Uterus (tissue), 4 donors: ENCODE results near the gene SPDYE11. TPM values are rescaled to one million over a fixed set of nuclear protein-coding genes. Genes with fewer than 3 reads are reported as not detected.
"Not testable (repeated sequence)": the region's sequence is repeated elsewhere in the genome, so short reads cannot be mapped to it uniquely, and the experiment has no call there.

Experiments used
- DNase-seq, 2 donors: peaks; one replicate each; pipeline ENCODE4 v3.0.0-alpha.2; 2019 to 2020
- H3K27ac ChIP-seq, 2 donors: fragments of 200-600 bp; sonication (generic); 1 replicate in 1 of 2; 2 replicates in 1 of 2; pipeline ENCODE4 v1.5.1; 2016 to 2018
- H3K27me3 ChIP-seq, 2 donors: fragments of 200-600 bp; sonication (generic); one replicate each; pipeline ENCODE4 v1.5.1; 2018 to 2019; ENCODE audit warnings: control low read depth in 1 of 2
- H3K36me3 ChIP-seq, 2 donors: fragments of 200-600 bp; sonication (generic); one replicate each; pipeline ENCODE4 v1.5.1; 2019; ENCODE audit warnings: control low read depth in 1 of 2
- H3K4me1 ChIP-seq, 2 donors: fragments of 200-600 bp; sonication (generic); one replicate each; pipeline ENCODE4 v1.5.1; 2018 to 2019; ENCODE audit warnings: control low read depth in 1 of 2
- H3K4me3 ChIP-seq, 2 donors: fragments of 200-600 bp; sonication (generic); 1 replicate in 1 of 2; 2 replicates in 1 of 2; pipeline ENCODE4 v1.5.1; 2018 to 2019; ENCODE audit warnings: mild to moderate bottlenecking in 1 of 2
- H3K9me3 ChIP-seq, 2 donors: fragments of 200-600 bp; sonication (generic); one replicate each; pipeline ENCODE4 v1.5.1; 2019; ENCODE audit warnings: control low read depth in 1 of 2
- POLR2A ChIP-seq, 2 donors: fragments of 450-650 bp; IDR thresholded peaks; one replicate each; pipeline ENCODE4 v1.6.1; 2016; ENCODE audit warnings: antibody characterized with exemption in 2 of 2, mild to moderate bottlenecking in 1 of 2, moderate library complexity in 1 of 2
- intact Hi-C: fragments of 100-400 bp; cut with DNase I; formaldehyde crosslinking; loops from one replicate; pipeline ENCODE4 v1.15.1; 2023; ENCODE audit warnings: low total_unique reads
- small RNA-seq: library from RNA; depleted of rRNA; stranded (forward); fragments of <200 nt; gene quantifications from one replicate; pipeline ENCODE3, GENCODE V24; 2016
- total RNA-seq, 4 donors: library from RNA; depleted of rRNA in 3 of 4; stranded (reverse); fragments of >200 nt in 3 of 4; gene quantifications; one replicate each; pipeline versions ENCODE4 v1.1.0 to v1.2.4, GENCODE V29; 2014 to 2023
- donor health status: DM: yes; HTN: yes; CAD: no.

SPDYE11 gene, protein sequence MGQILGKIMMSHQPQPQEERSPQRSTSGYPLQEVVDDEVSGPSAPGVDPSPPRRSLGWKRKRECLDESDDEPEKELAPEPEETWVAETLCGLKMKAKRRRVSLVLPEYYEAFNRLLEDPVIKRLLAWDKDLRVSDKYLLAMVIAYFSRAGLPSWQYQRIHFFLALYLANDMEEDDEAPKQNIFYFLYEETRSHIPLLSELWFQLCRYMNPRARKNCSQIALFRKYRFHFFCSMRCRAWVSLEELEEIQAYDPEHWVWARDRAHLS
- under 1 TPM in 1 of 4 donors, not detected in 3; 0.14 TPM for total RNA-seq

- H3K36me3 ChIP-seq, H3K4me1 ChIP-seq, H3K27ac ChIP-seq, intact Hi-C loops, H3K9me3 ChIP-seq, H3K4me3 ChIP-seq, DNase-seq, H3K27me3 ChIP-seq: not testable (repeated sequence)
Measured at GRCh38 chr7:73057811-73058210, at the start of gene SPDYE11. TSS of gene SPDYE11 (minus strand) at chr7:73057911. CDS start at chr7:73056111, 1,800 bp downstream.

DNA sequence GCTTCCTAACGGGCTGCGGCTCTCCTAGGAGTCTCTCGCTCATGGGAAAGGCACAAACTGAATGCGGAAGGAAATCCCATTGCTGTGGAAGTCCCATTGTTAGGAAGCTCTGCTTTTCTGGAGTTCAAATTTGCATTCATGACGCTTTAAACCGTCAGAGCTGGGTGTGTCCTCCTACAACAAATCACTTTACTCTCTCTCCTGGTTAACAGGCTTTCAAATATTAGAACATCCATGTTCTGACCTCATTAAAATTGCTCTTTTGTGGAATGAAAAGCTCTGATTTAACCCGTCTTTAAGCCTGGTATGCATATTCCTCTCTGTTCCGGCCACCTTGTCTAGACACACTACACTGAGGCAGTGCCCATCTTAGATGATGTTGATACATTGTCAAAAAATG is 28.2 kb upstream of the SPDYE11 start, which contains the start of gene SPDYE9:
Gene SPDYE9 (minus strand): TSS at position 101 of the 400 bp plus-strand sequence. CDS start 1,800 bp downstream, outside the sequence.
- H3K4me1 ChIP-seq, H3K27ac ChIP-seq, H3K4me3 ChIP-seq, H3K9me3 ChIP-seq, H3K36me3 ChIP-seq, intact Hi-C loops, DNase-seq, H3K27me3 ChIP-seq: not testable (repeated sequence)

- H3K27me3 ChIP-seq, intact Hi-C loops, H3K27ac ChIP-seq, H3K9me3 ChIP-seq, H3K4me3 ChIP-seq, DNase-seq, H3K36me3 ChIP-seq, H3K4me1 ChIP-seq: not testable (repeated sequence)
Measured at GRCh38 chr7:73029666-73030065, 28.0 kb downstream of the SPDYE11 start, which contains the start of gene SPDYE8. TSS of gene SPDYE8 (minus strand) at chr7:73029766. CDS start at chr7:73027966, 1,800 bp downstream.

- intact Hi-C loops, H3K27me3 ChIP-seq, DNase-seq, H3K36me3 ChIP-seq, H3K4me1 ChIP-seq, H3K9me3 ChIP-seq: not testable (repeated sequence)
- peak overlapping the region in 1 of 2 donors; percentile 30 for H3K4me3 ChIP-seq
- peak overlapping the region in 1 of 2 donors; percentile 66 for H3K27ac ChIP-seq
Measured at GRCh38 chr7:73006491-73006890, 51.2 kb downstream of the SPDYE11 start.

GRCh38 chr7:73005693-73006447 is 51.8 kb downstream of the SPDYE11 start:
- TF ChIP-seq POLR2A (IDR thresholded peaks at IDR 0.05) = peak; percentile 70 to 75
- H3K36me3 ChIP-seq, H3K9me3 ChIP-seq, H3K27me3 ChIP-seq, H3K4me1 ChIP-seq, intact Hi-C loops: not testable (repeated sequence)
- Histone ChIP-seq H3K27ac (peak overlapping the region; percentile 88), H3K4me3 (peak overlapping the region; percentile 63 to 83)
- peak; percentile 88 to 89 for DNase-seq

DNA sequence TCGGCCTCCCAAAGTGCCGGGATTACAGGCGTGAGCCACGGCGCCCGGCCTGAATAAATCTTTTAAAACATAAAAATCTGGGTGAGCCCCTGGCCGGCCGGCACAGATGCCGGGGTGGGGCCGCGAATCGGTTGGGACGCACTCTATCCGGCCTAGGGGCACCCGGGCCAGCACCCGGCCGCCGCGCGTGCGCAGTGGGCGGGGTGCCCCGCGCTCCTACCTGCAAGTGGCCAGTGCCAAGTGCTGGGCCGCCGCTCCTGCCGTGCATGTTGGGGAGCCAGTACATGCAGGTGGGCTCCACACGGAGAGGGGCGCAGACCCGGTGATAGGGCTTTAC is 52.4 kb downstream of the SPDYE11 start:
- H3K27me3 ChIP-seq, intact Hi-C loops, H3K9me3 ChIP-seq, H3K36me3 ChIP-seq, H3K4me1 ChIP-seq: not testable (repeated sequence)
- H3K4me3 ChIP-seq = peak overlapping the region; percentile 63 to 83
- H3K27ac ChIP-seq = peak overlapping the region; percentile 88
- DNase-seq = peak; percentile 56 to 76

DNA sequence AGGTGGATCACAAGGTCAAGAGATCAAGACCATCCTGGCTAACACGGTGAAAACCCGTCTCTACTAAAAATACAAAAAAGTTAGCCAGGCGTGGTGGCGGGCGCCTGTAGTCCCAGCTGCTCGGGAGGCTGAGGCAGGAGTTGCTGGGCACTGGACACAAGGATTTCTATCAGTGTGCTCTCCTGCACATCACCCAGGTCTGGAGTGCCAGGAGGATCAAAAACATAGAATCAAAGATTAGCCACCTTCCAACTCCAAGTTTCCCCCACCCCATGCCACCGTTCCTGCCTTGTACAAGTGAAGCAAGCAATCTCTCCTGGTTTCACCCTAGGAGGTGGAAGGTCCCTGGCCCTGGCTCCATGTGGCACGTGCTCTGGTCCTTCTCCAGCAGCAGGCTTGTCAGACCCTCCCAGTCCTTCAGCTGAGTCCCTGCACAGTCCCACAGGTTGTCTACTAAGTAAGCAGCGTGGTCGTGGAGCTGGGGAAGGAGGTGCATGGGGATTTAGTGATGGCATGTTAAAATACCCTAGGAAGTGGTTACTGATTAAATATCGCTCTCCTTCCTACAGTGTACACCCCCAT is 59.7 kb downstream of the SPDYE11 start:
- H3K4me1 ChIP-seq, H3K27ac ChIP-seq, intact Hi-C loops, H3K4me3 ChIP-seq, H3K27me3 ChIP-seq, H3K9me3 ChIP-seq, DNase-seq, H3K36me3 ChIP-seq: not testable (repeated sequence)

Small RNAs within 50 kb of the gene (small RNA-seq; reads per million reads assigned to genes)
- not detected for gene RF00019

Other genes with a start within 250 kb of the SPDYE11 start
- gene TYW1B, start 229.7 kb downstream of the SPDYE11 start, total RNA-seq = 10 to 100 TPM in 2 of 4 donors, 1 to 10 TPM in 2; 2.8 to 20.0 (median 10.1) TPM
- 10 to 100 TPM in 2 of 4 donors, 1 to 10 TPM in 2; 5.3 to 42.9 (median 10.3) TPM for gene POM121, start 132.8 kb downstream of the SPDYE11 start, total RNA-seq
- gene TRIM74, start 88.4 kb downstream of the SPDYE11 start, total RNA-seq = 1 to 10 TPM in 2 of 4 donors, not detected in 2; 1.7 to 2.9 TPM
- gene SPDYE8, start 28.1 kb downstream of the SPDYE11 start, total RNA-seq = under 1 TPM in 1 of 4 donors, not detected in 3; 0.14 TPM
- gene SPDYE9, start 28.1 kb upstream of the SPDYE11 start, total RNA-seq = under 1 TPM in 1 of 4 donors, not detected in 3; 0.14 TPM